GM12878 (cell line): ENCODE results near the gene RBMS3. TPM values are rescaled to one million over a fixed set of nuclear protein-coding genes. Genes with fewer than 3 reads are reported as not detected.

Experiments used
- ATAC-seq: fragments of 200-7000 bp; cut with Tn5 transposase; 3 replicates; pipeline ENCODE4 v1.9.1; 2020; ENCODE audit warnings: mild to moderate bottlenecking, moderate library complexity
- BruUV-seq: library from RNA; stranded (reverse); fragments of 400-500 nt; replicated peaks from 2 replicates; lab custom pipeline; 2021; lab: Mats Ljungman, UMichigan
- CTCF ChIA-PET: fragments of 300-600 bp; sonication (Branson Sonifier 250); formaldehyde crosslinking; extraction: SDS; loops from one replicate; lab custom pipeline; 2021; ENCODE audit warnings: inconsistent platforms; lab: Yijun Ruan, JAX
- POLR2A ChIA-PET: fragments of 350-600 bp; formaldehyde crosslinking; extraction: SDS; loops from one replicate; lab custom pipeline; 2021; ENCODE audit warnings: inconsistent platforms; lab: Charles Lee
- RAD21 ChIA-PET: fragments of 300-600 bp; sonication (Branson Sonifier 250); formaldehyde crosslinking; loops from one replicate; lab custom pipeline; 2023; ENCODE audit warnings: antibody characterized with exemption; ENCODE audit not compliant: unreplicated experiment; lab: Charles Lee
- SMC1A ChIA-PET: fragments of 300-600 bp; sonication (Branson Sonifier 250); formaldehyde crosslinking; loops from one replicate; lab custom pipeline; 2023; ENCODE audit not compliant: unreplicated experiment, uncharacterized antibody; lab: Charles Lee
- DNase-seq: peaks from one replicate; pipeline ENCODE4 v3.0.0-alpha.2; 2011; ENCODE audit warnings: low read depth, low spot score
- FAIRE-seq: peaks from 3 replicates; lab custom pipeline; 2011; peaks lifted over from hg19 to GRCh38; lab: Jason Lieb, UNC
- H2AFZ ChIP-seq: 2 replicates; pipeline ENCODE4 v1.6.0; 2011; ENCODE audit warnings: low read depth, low read length, control low read depth; ENCODE audit not compliant: control insufficient read depth
- H3K27ac ChIP-seq: 2 replicates; pipeline ENCODE4 v1.5.1; 2011; ENCODE audit warnings: control low read depth; ENCODE audit not compliant: control insufficient read depth, insufficient read depth
- H3K27me3 ChIP-seq, 2 experiments: replicated peaks in 1 of 2; 2 replicates each; pipeline versions ENCODE4 v1.6.0 to v1.6.1; 2011; ENCODE audit warnings: low read length in 1 of 2; ENCODE audit not compliant: control insufficient read depth in 2 of 2, insufficient read depth in 2 of 2
- H3K36me3 ChIP-seq, 2 experiments: 2 replicates each; pipeline ENCODE4 v1.5.1; 2011; ENCODE audit warnings: low read length in 1 of 2; ENCODE audit not compliant: control insufficient read depth in 2 of 2, insufficient read depth in 2 of 2
- H3K4me1 ChIP-seq: 2 replicates; pipeline ENCODE4 v1.6.1; 2011; ENCODE audit warnings: mild to moderate bottlenecking, low read length, moderate library complexity, mixed read lengths; ENCODE audit not compliant: control insufficient read depth, insufficient read depth
- H3K4me2 ChIP-seq: 2 replicates; pipeline ENCODE4 v1.6.0; 2011; ENCODE audit warnings: control low read depth; ENCODE audit not compliant: control insufficient read depth, insufficient read depth
- H3K4me3 ChIP-seq: fragments of 200-600 bp; sonication (generic); 2 replicates; pipeline ENCODE4 v1.5.1; 2016
- H3K79me2 ChIP-seq: 2 replicates; pipeline ENCODE4 v1.6.0; 2011; ENCODE audit warnings: low read length; ENCODE audit not compliant: control insufficient read depth, insufficient read depth
- H3K9ac ChIP-seq: 2 replicates; pipeline ENCODE4 v1.8.0; 2011; ENCODE audit warnings: low read length, control low read depth, mixed read lengths; ENCODE audit not compliant: control insufficient read depth, insufficient read depth
- H3K9me3 ChIP-seq: replicated peaks from 3 replicates; pipeline ENCODE4 v1.5.1; 2011; ENCODE audit warnings: mild to moderate bottlenecking, low read length; ENCODE audit not compliant: control insufficient read depth, insufficient read depth
- H4K20me1 ChIP-seq: 2 replicates; pipeline ENCODE4 v1.6.0; 2011; ENCODE audit not compliant: control insufficient read depth, insufficient read depth
- CBX5 ChIP-seq: sonication (generic); IDR thresholded peaks from 2 replicates; pipeline ENCODE4 v1.6.1; 2016; ENCODE audit warnings: low read depth, moderate library complexity, mild to moderate bottlenecking, inconsistent platforms
- CEBPB ChIP-seq, 2 experiments: fragments of 150-350 bp in 1 of 2; IDR thresholded peaks; 2 replicates each; pipeline ENCODE4 v1.6.1; 2012 to 2014; ENCODE audit warnings: low read depth in 2 of 2, low read length in 2 of 2, borderline replicate concordance in 1 of 2, inconsistent platforms in 1 of 2
- E2F4 ChIP-seq: IDR thresholded peaks from 2 replicates; pipeline ENCODE4 v1.6.1; 2012; ENCODE audit warnings: low read depth, low read length, improper control_type of control experiment
- HDAC6 ChIP-seq: fragments of 200-600 bp; sonication (generic); IDR thresholded peaks from one replicate; pipeline ENCODE4 v1.8.0; 2017; ENCODE audit warnings: antibody characterized with exemption; ENCODE audit not compliant: unreplicated experiment
- MYC ChIP-seq: IDR thresholded peaks from 2 replicates; pipeline ENCODE4 v1.6.1; 2011; ENCODE audit warnings: mild to moderate bottlenecking, low read length, moderate library complexity, inconsistent platforms; ENCODE audit not compliant: insufficient read depth, insufficient replicate concordance, insufficient read length, severe bottlenecking
- NR2F1 ChIP-seq: fragments of 450-650 bp; conservative IDR thresholded peaks from 2 replicates; pipeline ENCODE4 v1.6.1; 2017; ENCODE audit warnings: mild to moderate bottlenecking
- PAX8 ChIP-seq: fragments of 450-650 bp; IDR thresholded peaks from 2 replicates; pipeline ENCODE4 v1.6.1; 2017; ENCODE audit warnings: mild to moderate bottlenecking, moderate library complexity
- POLR2AphosphoS5 ChIP-seq: IDR thresholded peaks from 2 replicates; pipeline ENCODE4 v1.6.1; 2011; ENCODE audit warnings: mild to moderate bottlenecking, low read length, inconsistent platforms
- RELA ChIP-seq: fragments of 450-650 bp; IDR thresholded peaks from 2 replicates; pipeline ENCODE4 v1.8.0; 2014; ENCODE audit warnings: borderline replicate concordance; ENCODE audit not compliant: partially characterized antibody
- SIX5 ChIP-seq: IDR thresholded peaks from 2 replicates; pipeline ENCODE4 v1.6.1; 2011; ENCODE audit warnings: mild to moderate bottlenecking, low read depth, low read length, moderate library complexity; ENCODE audit not compliant: severe bottlenecking
- SMAD1 ChIP-seq: fragments of 450-650 bp; IDR thresholded peaks from 2 replicates; pipeline ENCODE4 v1.6.1; 2018; ENCODE audit warnings: mild to moderate bottlenecking, low read depth; ENCODE audit not compliant: partially characterized antibody
- SREBF2 ChIP-seq: IDR thresholded peaks from 2 replicates; pipeline ENCODE4 v1.6.1; 2012; ENCODE audit warnings: mild to moderate bottlenecking, low read length
- YY1 ChIP-seq: IDR thresholded peaks from 2 replicates; pipeline ENCODE4 v1.6.1; 2011; ENCODE audit warnings: low read depth, mild to moderate bottlenecking, low read length
- ZBTB33 ChIP-seq: fragments of 450-650 bp; IDR thresholded peaks from 2 replicates; pipeline ENCODE4 v1.6.1; 2017; ENCODE audit warnings: mild to moderate bottlenecking
- WGBS: methylation state at CpG from one replicate; pipeline ENCODE4 v1.1.6; 2016; ENCODE audit warnings: low lambda C conversion rate; ENCODE audit not compliant: insufficient replicate concordance, insufficient coverage; ENCODE audit errors: missing lambda C conversion rate; 5-methylcytosine and 5-hydroxymethylcytosine counted together
- in situ Hi-C: fragments of 300-500 bp; cut with MboI; formaldehyde crosslinking; loops from 9 replicates; pipeline ENCODE4 v1.14.3; 2018; ENCODE audit warnings: mixed read lengths
- intact Hi-C: fragments of 100-400 bp; cut with micrococcal nuclease; formaldehyde crosslinking; loops from one replicate; pipeline ENCODE4 v1.14.2; 2022; ENCODE audit not compliant: unreplicated experiment
- polyA plus RNA-seq, 11 experiments: library from polyadenylated mRNA; depleted of rRNA in 4 of 11; unstranded in 6 of 11; stranded (reverse) in 5 of 11; fragments of >200 nt; fragmentation: Nextera tagmentation in 4 of 11; fragmentation: Illumina TruSeq in 1 of 11; extraction: Ambion mirVana in 4 of 11; extraction: Trizol in 1 of 11; gene quantifications; 1 replicate in 1 of 11; 2 replicates in 10 of 11; pipeline versions ENCODE4 v1.2.1 to v1.2.3, GENCODE V29; 2011 to 2016; ENCODE audit warnings: inconsistent platforms in 2 of 11, missing spikeins in 2 of 11, low read depth in 1 of 11
- total RNA-seq, 4 experiments: library from RNA; depleted of rRNA in 3 of 4; stranded (reverse); fragments of >200 nt in 3 of 4; fragmentation: Illumina TruSeq in 1 of 4; extraction: Trizol in 1 of 4; gene quantifications; 2 replicates each; pipeline versions ENCODE4 v1.2.1 to v1.2.3, GENCODE V29; 2013 to 2021

RBMS3 gene
- total and polyA plus RNA-seq, 10 of the 15 experiments (the other 5 are each of a cell fraction or from before 2014, with no cell fraction given), result 0.79 to 4.7 (median 3.1) TPM

- ATAC-seq (no peak), DNase-seq (no peak), FAIRE-seq (no peak)
- no TSS peak for BruUV-seq
- ChIA-PET SMC1A (interaction anchor here (1.0 to 20.7 kb wide), 8 partner anchors 8 to 109 kb away, joined by 3 to 307 read pairs (median 6); partner anchors contain the start of gene RBMS3), POLR2A (interaction anchor here (1.2 to 1.8 kb wide), 3 partner anchors 9 to 29 kb away, joined by 3 to 7 read pairs (median 5); no protein-coding TSS in a partner anchor), CTCF (interaction anchor here (0.6 to 2.1 kb wide), 6 partner anchors 9 to 411 kb away, joined by 3 to 5 read pairs (median 4); partner anchors contain the start of gene RBMS3), RAD21 (interaction anchor here (0.8 to 1.5 kb wide), 4 partner anchors 9 to 66 kb away, joined by 3 to 5 read pairs (median 4); no protein-coding TSS in a partner anchor)
- Histone ChIP-seq H4K20me1 (no peaks in the 10 kb centered on the region), H3K4me3 (no peak overlapping the region), H2AFZ (no peak overlapping the region), H3K4me1 (peaks cover 2% of the 10 kb centered on the region; the same call in 1 of the 2 replicates), H3K4me2 (no peak overlapping the region), H3K27me3 (no peaks in the 10 kb centered on the region), H3K9me3 (no peaks in the 10 kb centered on the region; the same call in 2 of the 3 replicates), H3K27ac (no peak overlapping the region), H3K9ac (no peak overlapping the region), H3K36me3 (no peaks in the 10 kb centered on the region), H3K79me2 (no peaks in the 10 kb centered on the region)
- TF ChIP-seq HDAC6, result no peak
- TF ChIP-seq PAX8, result no peak
- intact Hi-C loops (no loop called here), in situ Hi-C loops (no loop called here)
Observed at GRCh38 chr3:29314727-29315088, 33.8 kb downstream of the RBMS3 start.

- 8% methylated on average over 1 of the region's 1 CpG for WGBS
- Histone ChIP-seq H3K9me3 (no peaks in the 10 kb centered on the region; the same call in 2 of the 3 replicates), H4K20me1 (no peaks in the 10 kb centered on the region), H3K27me3 (no peaks in the 10 kb centered on the region), H3K4me2 (no peak overlapping the region), H3K36me3 (no peaks in the 10 kb centered on the region), H3K4me1 (peaks cover 5% of the 10 kb centered on the region; the same call in 1 of the 2 replicates), H3K79me2 (no peaks in the 10 kb centered on the region), H2AFZ (no peak overlapping the region), H3K9ac (no peak overlapping the region), H3K27ac (no peak overlapping the region), H3K4me3 (no peak overlapping the region)
- intact Hi-C loops (loop anchor here (2.0 kb wide), 1 partner anchor 35 kb away; no protein-coding TSS in a partner anchor), in situ Hi-C loops (no loop called here)
- ChIA-PET RAD21 (interaction anchor here (0.7 to 6.2 kb wide), 4 partner anchors 15 to 92 kb away, joined by 3 to 51 read pairs (median 6); no protein-coding TSS in a partner anchor), POLR2A (interaction anchor here (1.3 to 1.5 kb wide), 2 partner anchors 9 to 20 kb away, joined by 4 read pairs; no protein-coding TSS in a partner anchor), SMC1A (interaction anchor here (0.6 to 20.7 kb wide), 12 partner anchors 9 to 135 kb away, joined by 3 to 307 read pairs (median 4); partner anchors contain the start of gene RBMS3), CTCF (interaction anchor here (1.0 to 2.4 kb wide), 4 partner anchors 12 to 24 kb away, joined by 3 to 6 read pairs (median 4); no protein-coding TSS in a partner anchor)
- BruUV-seq, result no TSS peak
- FAIRE-seq (no peak), ATAC-seq (no peak), DNase-seq (no peak)
- TF ChIP-seq NR2F1, result no peak
- TF ChIP-seq E2F4, result no peak
- TF ChIP-seq POLR2AphosphoS5, result no peak
- TF ChIP-seq SMAD1, result no peak
- no peak for TF ChIP-seq MYC
- TF ChIP-seq SREBF2, result no peak
- no peak for TF ChIP-seq RELA
- no peak for TF ChIP-seq CEBPB (IDR thresholded peaks at IDR 0.05; ENCODE audit: borderline replicate concordance in 1 of 2, low read depth in 2 of 2, low read length in 2 of 2)
- TF ChIP-seq CBX5, result no peak
- no peak for TF ChIP-seq YY1
- TF ChIP-seq ZBTB33, result no peak
- TF ChIP-seq SIX5, result no peak
Observed at GRCh38 chr3:29317659-29318173, 36.8 kb downstream of the RBMS3 start.
